GM21447 (cell line): Measurements from ENCODE around the gene FOXP3.

Source experiments
- ATAC-seq: cut with Tn5 transposase; IDR thresholded peaks from one replicate; pipeline ENCODE4 v1.9.1; 2021; ENCODE audit not compliant: unreplicated experiment

The FOXP3 gene

DNA sequence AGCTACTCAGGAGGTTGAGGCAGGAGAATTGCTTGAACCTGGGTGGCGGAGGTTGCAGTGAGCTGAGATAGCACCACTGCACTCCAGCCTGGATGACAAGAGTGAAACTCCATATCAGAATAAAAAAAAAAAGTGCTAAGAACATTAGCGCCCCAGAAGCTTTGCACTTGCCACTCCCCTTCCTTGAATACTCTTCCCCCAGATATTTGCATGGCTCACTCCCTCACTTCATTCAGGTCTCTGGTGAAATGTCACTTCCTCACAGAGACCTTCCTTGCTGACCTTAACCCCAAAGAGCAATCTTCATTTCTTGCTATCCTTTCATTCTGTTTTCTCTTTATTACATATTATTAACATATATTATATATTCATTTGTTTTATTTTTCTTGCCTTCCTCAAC is 42.6 kb downstream of the FOXP3 start:
- ATAC-seq: no peak

DNA sequence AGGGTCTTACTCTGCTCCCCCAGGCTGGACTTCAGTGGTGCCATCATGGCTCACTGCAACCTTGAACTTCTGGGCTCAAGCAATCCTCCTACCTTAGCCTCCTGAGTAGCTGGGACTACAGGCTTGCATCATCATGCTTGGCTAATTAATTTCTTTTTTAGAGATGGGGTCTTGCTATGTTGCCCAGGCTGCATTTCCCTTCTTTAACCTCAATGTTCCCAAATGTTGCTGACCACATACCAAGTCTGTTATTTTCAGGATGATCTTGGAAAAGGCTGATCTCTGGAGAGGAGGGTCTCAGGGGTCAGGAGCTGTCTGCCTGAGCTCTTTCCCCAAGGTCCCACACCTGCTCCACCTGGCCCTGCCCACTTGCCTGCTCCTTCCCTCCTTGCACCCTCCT is 44.4 kb downstream of the FOXP3 start:
- ATAC-seq: no peak

DNA sequence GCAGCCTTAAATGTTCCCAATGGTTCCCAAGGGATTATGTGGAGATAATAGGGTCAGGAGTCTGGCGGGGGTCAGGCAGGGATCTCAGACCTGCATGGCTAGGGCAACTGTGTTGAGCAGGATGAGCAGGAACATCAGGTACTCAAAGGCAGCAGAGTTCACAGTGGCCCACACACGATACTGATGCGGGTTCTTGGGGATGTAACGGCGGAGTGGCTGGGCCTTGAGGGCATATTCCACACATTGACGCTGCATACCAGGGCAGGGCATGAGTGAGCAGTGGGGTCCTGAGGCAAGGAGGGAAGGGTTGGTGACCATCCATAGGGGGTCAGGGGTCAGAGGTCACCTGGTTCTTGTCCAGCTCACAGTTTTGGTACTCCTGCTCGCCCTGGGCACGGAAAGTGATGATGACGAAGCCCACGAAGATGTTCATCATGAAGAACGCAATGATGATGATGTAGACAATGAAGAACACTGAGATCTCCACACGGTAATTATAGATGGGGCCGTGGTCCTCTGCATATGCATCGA is 49.4 kb downstream of the FOXP3 start:
- ATAC-seq: no peak

DNA sequence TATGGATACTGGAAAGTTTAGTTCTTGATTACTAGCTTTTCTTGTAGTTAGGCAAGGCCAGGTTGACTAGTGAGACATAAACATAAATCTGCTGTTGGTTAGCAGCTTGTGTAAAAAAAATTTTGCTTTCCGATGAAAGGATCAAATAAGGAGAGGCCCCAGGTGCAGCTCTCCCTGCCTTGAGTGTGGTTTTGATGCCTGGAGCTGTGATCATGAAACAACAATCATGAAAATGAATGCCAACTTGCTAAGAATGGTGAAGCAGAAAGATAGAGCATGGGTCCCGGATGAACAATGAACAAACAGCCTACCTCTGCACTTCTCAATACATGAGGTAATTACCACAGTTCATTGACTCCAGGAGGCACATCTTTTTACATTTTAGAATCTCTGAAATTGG is 50.1 kb downstream of the FOXP3 start:
- ATAC-seq: no peak

DNA sequence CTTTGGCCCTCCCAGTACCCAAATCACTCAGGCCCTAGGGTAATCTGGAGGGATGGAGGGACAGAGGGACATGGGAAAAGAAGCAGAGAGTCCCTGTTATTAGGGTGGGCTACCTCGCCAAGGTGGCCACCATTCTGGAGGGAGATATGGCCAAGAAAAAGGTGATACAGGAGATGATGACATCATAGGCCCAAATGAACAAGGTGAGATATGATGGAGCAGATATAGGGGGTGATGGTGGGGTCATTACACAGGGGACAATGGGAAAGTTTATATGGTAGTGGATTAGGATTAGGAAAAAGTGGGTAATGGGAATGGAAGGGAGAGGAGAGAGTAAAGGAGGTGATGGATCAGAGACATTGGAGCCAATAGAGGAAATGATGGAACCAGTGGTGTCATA is 51.6 kb downstream of the FOXP3 start:
- ATAC-seq: no peak

DNA sequence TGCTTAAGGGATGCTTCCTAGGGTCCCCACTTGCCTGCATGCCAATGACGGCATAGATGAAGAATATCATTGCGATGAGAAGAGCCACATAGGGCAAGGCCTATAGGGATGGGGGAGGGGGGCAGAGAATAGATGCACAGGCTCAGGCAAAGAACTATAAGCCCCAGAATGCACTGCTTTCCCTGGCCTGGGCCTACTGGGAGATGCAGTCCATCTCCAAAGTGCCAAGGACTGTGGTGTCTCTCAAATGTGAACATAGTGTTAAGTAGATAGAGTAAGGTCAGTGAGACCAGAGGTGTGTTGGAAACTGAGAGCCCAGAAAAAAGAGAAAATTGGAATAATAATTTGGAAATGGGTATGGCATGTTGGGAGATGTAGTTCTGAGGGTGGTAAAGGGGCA is 52.3 kb downstream of the FOXP3 start:
- no peak for ATAC-seq

DNA sequence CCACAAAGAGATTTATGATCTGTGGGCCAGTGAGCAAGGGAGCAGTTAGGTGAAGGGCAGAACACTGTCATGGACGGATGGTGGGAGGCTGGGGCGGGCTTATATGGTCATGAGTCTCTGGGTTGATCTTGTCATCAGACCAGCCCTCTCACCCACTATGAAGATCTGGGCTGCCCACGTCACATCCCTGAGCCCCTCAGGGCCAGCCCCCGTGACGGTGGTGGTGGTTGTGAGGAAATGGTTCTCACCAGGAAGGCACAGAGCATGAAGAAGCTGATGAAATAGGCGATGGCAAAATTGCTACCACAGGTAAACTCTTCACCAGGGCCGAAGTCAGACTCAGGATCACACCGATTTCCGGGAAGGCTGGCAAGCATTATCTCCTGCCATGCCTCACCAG is 53.4 kb downstream of the FOXP3 start:
- no peak for ATAC-seq

DNA sequence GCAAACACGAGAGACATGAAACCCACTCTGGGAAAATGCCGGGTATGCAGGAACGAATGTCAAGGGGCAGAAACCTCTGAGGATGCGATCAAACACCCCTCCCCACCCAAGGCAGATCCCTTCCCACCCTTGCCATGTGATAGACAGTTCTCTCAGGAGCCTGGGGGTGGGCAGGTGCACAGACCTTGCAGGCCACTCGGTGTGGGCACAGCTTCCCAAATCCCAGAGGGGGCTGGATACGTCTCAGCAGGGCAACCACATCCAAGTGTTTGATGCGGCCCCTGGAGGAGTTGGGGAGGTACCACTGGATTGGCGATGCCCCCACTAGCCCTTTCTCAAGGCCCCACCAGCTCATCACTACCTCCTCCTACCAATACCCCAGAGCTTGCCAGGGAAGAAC is 54.1 kb downstream of the FOXP3 start:
- no peak for ATAC-seq

DNA sequence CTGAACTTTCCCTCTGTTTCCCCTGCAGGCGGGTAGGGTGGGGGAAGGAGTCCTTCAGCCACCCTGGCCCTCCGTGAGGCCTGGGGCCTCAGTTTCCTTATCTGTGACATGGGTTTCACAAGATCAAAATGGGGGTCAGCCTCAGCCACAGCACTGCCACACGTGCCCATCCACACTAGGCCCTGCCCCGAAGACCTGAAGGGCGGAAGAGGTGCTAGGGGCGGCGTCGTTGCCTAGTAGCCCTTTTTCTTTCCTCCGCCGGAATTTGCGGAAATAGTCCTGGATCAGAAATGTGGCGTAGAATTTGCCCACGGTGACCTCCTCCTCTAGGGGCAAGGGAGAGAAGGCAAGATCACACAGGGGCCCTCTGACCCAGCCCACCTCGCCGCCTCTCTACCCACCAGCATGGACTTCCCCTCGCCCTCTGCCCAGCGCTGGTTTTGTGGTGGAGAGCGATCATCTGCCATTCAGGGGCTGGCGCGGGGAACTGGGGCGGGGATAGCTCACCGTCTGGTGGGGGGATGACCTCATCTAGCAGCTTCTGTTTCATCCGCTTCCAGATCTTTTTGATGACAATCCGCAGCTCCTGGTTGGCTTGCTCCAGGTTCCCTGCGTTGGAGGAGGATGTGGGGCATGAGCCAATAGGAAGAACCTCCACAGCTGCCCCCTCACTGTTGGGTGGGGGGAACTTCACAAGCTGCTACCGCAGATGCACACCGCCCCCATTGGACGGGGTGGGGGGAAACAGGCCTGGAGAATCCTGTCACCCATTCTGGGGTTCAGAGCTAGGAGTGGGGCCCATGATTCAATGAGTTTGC is 54.9 kb downstream of the FOXP3 start:
- no peak for ATAC-seq

DNA sequence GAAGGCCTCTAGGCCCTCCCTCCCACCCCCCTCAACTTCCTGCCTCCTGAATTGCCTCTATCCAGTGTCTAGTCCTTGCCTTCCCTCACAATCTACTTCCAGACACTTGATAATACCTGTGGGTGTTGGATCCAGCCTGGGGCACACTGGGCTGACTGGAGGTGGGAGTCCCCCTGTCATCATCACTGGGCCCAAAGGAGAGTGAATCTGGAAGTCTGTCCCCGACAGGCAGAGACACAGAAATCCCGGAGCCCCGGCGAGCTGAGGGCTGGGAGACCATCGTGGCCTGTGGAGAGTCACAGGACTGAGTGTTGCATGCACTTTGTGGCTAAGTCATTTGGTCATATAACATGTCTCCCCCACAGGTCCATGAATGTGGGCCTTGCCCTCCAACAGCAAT is 56.1 kb downstream of the FOXP3 start:
- no peak for ATAC-seq

DNA sequence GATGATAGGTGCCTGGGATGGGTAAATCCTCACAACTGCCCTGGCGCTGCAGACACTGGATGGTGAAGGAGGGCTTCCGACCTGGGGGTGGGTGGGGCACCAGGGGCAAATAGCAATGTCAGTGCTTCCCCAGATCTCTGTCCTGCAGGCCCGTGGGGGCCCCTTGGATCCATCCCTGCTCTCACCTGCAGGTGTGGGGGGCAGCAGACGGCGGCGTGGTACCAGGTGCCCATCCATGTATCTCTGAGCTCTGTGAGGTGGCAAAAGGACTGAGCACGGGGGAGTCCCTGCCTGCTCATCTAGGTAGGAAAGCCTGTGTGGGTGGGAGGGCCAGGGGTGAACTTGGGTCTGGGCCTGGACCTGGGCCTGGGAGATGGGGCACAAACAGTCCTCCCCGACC is 58.0 kb downstream of the FOXP3 start:
- no peak for ATAC-seq

DNA sequence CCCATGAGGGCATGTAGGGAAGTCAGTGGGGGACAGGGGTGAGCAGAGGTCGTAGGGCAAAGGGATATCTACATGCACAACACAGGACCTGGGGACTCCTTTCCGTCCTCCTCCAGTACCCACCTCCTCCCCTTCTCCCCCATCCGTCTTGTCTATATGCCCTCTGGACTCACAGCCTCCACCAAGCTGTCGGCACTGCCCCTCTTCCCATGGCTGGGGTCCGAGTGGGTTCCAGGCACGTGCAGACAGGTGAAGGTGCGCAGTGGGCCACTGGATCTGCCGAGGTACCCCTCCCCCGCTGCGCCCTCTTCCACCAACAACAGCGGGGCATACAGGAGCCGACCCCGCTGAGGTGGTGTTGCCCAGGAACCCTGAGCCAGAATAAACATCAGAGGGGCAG is 59.1 kb downstream of the FOXP3 start:
- no peak for ATAC-seq

DNA sequence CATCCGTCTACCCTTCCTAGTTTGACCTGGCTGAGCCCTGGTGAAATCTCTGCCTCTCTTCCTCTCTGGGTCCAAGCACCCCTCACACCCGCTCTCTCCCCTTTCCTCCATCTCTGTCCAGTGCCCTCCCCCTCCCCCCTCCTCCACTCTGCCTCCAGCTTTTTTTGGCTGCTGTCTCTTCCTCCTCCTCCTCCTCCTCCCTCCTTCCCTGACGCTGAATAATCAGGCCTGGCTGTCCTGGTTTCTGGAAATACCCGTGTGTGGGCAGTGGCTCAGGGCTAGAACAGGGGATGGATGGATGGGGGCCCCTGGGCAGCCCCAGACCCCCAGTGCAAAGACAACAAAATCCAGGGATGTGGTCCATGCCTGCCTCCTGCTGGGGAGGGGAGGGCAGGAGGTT is 59.8 kb downstream of the FOXP3 start:
- no peak for ATAC-seq

DNA sequence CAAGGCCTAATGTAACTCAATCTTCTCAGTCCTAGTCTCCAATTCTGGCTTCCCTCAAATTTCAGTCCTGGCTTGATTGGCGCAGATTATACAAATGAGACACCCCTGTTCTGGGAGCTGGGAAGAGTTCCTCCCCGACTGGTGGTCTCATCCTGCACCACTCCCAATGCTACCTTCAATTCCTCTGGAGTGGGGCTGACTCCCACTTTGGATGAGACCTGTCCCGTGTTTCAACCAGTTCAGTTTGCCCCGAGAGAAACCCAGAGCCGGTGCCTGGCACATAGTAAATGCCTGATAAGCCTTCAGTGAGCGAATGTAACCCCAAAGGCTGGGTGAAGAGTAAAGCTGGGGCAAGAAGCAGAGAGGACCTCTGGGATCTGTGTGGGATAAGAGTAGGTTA is 60.5 kb downstream of the FOXP3 start:
- ATAC-seq: no peak

DNA sequence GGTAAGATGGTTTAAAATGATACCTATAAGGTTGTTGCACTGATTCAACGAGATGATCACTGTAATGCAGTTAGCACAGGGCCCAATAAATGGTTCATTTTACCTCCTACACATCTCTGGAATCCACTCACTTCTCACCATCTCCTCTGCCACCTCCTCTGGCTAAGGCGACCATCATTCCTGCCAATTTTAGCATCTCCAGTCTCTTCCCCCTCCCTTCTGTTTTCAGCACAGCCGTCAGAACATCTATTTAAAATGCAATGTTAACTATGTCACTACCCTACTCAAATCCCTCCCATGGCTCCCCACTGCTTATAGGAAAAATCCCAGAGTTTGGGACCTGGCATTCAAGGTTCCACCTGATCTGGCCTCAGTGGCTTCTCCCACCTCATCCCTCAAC is 61.0 kb downstream of the FOXP3 start:
- no peak for ATAC-seq

DNA sequence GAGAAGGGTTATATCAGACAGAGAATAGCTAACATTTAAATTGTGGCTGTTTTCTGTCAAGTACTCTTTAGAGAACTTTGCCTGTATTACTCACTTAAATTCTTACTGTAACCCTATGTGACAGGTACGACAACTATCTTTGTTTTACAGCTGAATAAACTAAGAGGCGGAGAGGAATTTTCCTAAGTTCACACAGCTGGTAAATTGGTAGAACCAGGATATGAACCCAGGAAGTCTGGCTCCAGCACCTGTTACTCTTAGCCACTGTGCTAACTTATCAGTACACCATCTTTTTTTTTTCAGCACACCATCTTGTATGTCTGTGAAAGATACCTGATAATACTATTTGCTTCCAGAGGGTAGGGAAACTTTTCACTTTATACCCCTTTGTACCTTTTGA is 62.5 kb downstream of the FOXP3 start:
- no peak for ATAC-seq
